GM23248 (cell line): ENCODE data around the gene DNTTIP2.

Experiments used
- EZH2 ChIP-seq: fragments of 200-600 bp; sonication (generic); IDR thresholded peaks from 2 replicates; pipeline ENCODE4 v1.6.1; 2018; ENCODE audit warnings: antibody characterized with exemption, mild to moderate bottlenecking; ENCODE audit not compliant: insufficient read depth, poor library complexity, severe bottlenecking
- EZH2phosphoT487 ChIP-seq: fragments of 200-600 bp; sonication (generic); IDR thresholded peaks from 2 replicates; pipeline ENCODE4 v1.6.1; 2018; ENCODE audit warnings: antibody characterized with exemption, moderate library complexity, mild to moderate bottlenecking, low read depth; ENCODE audit not compliant: insufficient read depth

DNA sequence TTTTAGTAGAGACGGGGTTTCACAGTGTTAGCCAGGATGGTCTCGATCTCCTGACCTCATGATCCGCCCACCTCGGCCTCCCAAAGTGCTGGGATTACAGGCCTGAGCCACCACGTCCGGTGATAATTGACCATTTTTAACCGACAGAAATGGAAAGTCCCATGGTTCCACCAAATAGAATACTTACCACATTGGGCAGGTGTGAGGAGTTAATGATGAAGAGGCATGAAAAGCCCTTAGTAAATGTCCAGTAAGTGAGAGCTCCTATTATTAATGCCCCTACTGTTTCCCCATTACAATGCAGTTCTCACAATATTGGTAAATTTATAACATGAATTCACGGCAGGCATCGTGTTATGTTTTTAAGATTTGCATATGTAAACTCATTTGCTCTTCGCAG is 38.3 kb upstream of the DNTTIP2 start:
- no peak for TF ChIP-seq EZH2
- no peak for TF ChIP-seq EZH2phosphoT487
